Vagina (tissue), 2 donors: Measurements from ENCODE around the gene SSB. TPM values are rescaled to one million over a fixed set of nuclear protein-coding genes. Genes with fewer than 3 reads are reported as not detected.

Experiments
- DNase-seq, 2 donors: peaks; one replicate each; pipeline ENCODE4 v3.0.0-alpha.2; 2017; ENCODE audit errors: extremely low spot score in 2 of 2
- H3K27ac ChIP-seq: fragments of 200-600 bp; sonication (generic); one replicate; pipeline ENCODE4 v1.5.1; 2019
- H3K27me3 ChIP-seq: fragments of 200-600 bp; sonication (generic); one replicate; pipeline ENCODE4 v1.5.1; 2019
- H3K36me3 ChIP-seq, 2 donors: fragments of 200-600 bp; sonication (generic); one replicate each; pipeline ENCODE4 v1.5.1; 2017 to 2019
- H3K4me1 ChIP-seq: fragments of 200-600 bp; sonication (generic); one replicate; pipeline ENCODE4 v1.5.1; 2019
- H3K4me3 ChIP-seq, 2 donors: fragments of 200-600 bp; sonication (generic); 1 replicate in 1 of 2; 2 replicates in 1 of 2; pipeline ENCODE4 v1.5.1; 2016 to 2019
- H3K9me3 ChIP-seq: fragments of 200-600 bp; sonication (generic); one replicate; pipeline ENCODE4 v1.5.1; 2019
- CTCF ChIP-seq, 3 experiments: fragments of 450-650 bp in 2 of 3; fragments of 200-600 bp in 1 of 3; sonication (generic) in 1 of 3; IDR thresholded peaks; one replicate each; pipeline ENCODE4 v1.5.1; 2017 to 2019; ENCODE audit warnings: antibody characterized with exemption in 3 of 3, mild to moderate bottlenecking in 2 of 3, moderate library complexity in 2 of 3
- POLR2A ChIP-seq, 2 donors: fragments of 450-650 bp; IDR thresholded peaks; one replicate each; pipeline ENCODE4 v1.6.1; 2017; ENCODE audit warnings: antibody characterized with exemption in 2 of 2, mild to moderate bottlenecking in 2 of 2, moderate library complexity in 2 of 2
- POLR2AphosphoS5 ChIP-seq, 2 donors: sonication (generic); formaldehyde crosslinking; IDR thresholded peaks; one replicate each; pipeline ENCODE4 v1.9.0; 2017; ENCODE audit warnings: antibody characterized with exemption in 2 of 2, mild to moderate bottlenecking in 2 of 2, low read depth in 1 of 2; ENCODE audit not compliant: insufficient read depth in 1 of 2
- intact Hi-C: fragments of 100-400 bp; cut with DNase I; formaldehyde crosslinking; loops from one replicate; pipeline ENCODE4 v1.15.1; 2023
- total RNA-seq: library from RNA; depleted of rRNA; stranded (reverse); fragments of >200 nt; gene quantifications from one replicate; pipeline ENCODE4 v1.2.3, GENCODE V29; 2016

SSB gene
- total RNA-seq, 1 donor from 2014 or later: 47.1 TPM

DNA sequence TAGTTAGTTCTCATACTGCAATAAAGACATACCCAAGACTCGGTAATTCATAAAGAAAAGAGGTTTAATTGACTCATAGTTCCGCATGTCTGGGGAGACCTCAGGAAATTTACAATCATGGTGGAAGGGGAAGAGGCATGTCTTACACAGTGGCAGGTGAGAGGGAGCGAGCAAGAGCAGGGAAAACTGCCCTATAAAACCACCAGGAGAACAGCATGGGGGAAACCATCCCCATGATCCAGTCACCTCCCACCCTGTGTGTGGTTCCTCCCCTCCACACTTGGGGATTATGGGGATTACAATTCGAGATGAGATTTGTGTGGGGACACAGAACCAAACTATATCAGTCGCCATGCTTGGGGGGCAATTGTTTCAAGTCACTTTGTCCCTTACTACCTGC lies 1.1 kb upstream of the SSB start:
- Histone ChIP-seq H3K27me3 (no peaks in the 10 kb centered on the region), H3K4me3 (no peak overlapping the region), H3K4me1 (peaks cover 19% of the 10 kb centered on the region), H3K27ac (no peak overlapping the region), H3K36me3 (peaks cover 0 to 4% of the 10 kb centered on the region in 2 donors), H3K9me3 (no peaks in the 10 kb centered on the region)
- TF ChIP-seq POLR2A (IDR thresholded peaks at IDR 0.05) (no peak), CTCF (IDR thresholded peaks at IDR 0.05) (no peak), POLR2AphosphoS5 (IDR thresholded peaks at IDR 0.05; ENCODE audit: insufficient read depth in 1 of 2, low read depth in 1 of 2) (no peak)
- DNase-seq: no peak
- intact Hi-C loops: no loop called here

DNA sequence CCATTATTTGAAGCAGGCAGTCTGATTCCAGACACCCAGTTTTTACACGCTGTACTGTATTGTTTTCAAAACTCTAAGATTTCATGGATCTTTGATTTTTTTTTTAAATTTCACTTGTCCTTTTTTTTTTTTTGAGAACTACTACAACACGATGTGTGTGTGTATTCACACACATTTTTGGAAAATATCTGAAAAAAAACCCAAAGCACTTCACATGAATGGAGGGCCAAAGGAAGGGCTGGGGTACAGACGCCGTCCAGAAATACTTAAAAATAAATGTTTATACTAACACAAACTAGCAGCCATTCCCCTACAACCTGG lies 314 bp upstream of the SSB start:
- Histone ChIP-seq H3K9me3 (no peaks in the 10 kb centered on the region), H3K4me1 (peaks cover 23% of the 10 kb centered on the region), H3K27ac (peak overlapping the region; percentile 87), H3K36me3 (peaks cover 0 to 4% of the 10 kb centered on the region in 2 donors), H3K4me3 (peak overlapping the region; percentile 71 to 82), H3K27me3 (no peaks in the 10 kb centered on the region)
- TF ChIP-seq POLR2AphosphoS5 (IDR thresholded peaks at IDR 0.05; ENCODE audit: insufficient read depth in 1 of 2, low read depth in 1 of 2): no peak
- TF ChIP-seq CTCF (IDR thresholded peaks at IDR 0.05): no peak
- no peak for TF ChIP-seq POLR2A (IDR thresholded peaks at IDR 0.05)
- no peak for DNase-seq
- intact Hi-C loops: no loop called here

DNA sequence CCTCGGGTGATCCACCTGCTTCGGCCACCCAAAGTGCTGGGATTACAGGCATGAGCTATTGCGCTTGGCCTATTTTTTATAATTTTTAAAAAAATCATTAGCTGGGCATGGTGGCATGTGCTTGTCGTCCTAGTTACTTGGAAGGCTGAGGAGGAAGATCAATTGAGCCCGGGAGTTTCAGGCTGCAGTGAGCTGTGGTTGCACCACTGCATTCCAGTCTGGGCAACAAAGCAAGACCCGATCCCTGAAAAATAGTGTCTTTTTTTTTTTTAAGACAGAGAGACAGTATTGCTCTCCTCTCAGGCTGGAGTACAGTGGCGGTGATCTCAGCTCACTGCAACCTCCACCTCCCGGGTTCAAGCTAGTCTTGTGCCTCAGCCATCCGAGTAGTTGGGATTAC lies 4.8 kb downstream of the SSB start:
- no peak for DNase-seq
- peaks cover 0 to 31% of the 10 kb centered on the region in 2 donors for H3K36me3 ChIP-seq
- no peak for TF ChIP-seq POLR2AphosphoS5 (IDR thresholded peaks at IDR 0.05; ENCODE audit: insufficient read depth in 1 of 2, low read depth in 1 of 2)
- no peak for TF ChIP-seq CTCF (IDR thresholded peaks at IDR 0.05)
- TF ChIP-seq POLR2A (IDR thresholded peaks at IDR 0.05): no peak
- no peak overlapping the region for H3K4me3 ChIP-seq
- H3K27ac ChIP-seq: no peak overlapping the region
- no peaks in the 10 kb centered on the region for H3K9me3 ChIP-seq
- intact Hi-C loops: no loop called here
- no peaks in the 10 kb centered on the region for H3K27me3 ChIP-seq
- peaks cover 29% of the 10 kb centered on the region for H3K4me1 ChIP-seq

GRCh38 chr2:169806586-169806985 lies 7.9 kb downstream of the SSB start:
- DNase-seq: no peak
- Histone ChIP-seq H3K4me1 (peaks cover 10% of the 10 kb centered on the region), H3K4me3 (no peak overlapping the region), H3K27me3 (no peaks in the 10 kb centered on the region), H3K36me3 (peaks cover 0 to 59% of the 10 kb centered on the region in 2 donors), H3K9me3 (no peaks in the 10 kb centered on the region), H3K27ac (no peak overlapping the region)
- no peak for TF ChIP-seq POLR2AphosphoS5 (IDR thresholded peaks at IDR 0.05; ENCODE audit: insufficient read depth in 1 of 2, low read depth in 1 of 2)
- no peak for TF ChIP-seq POLR2A (IDR thresholded peaks at IDR 0.05)
- TF ChIP-seq CTCF (IDR thresholded peaks at IDR 0.05): no peak
- intact Hi-C loops: no loop called here

GRCh38 chr2:169808221-169808620 lies 9.6 kb downstream of the SSB start:
- H3K4me1 ChIP-seq: peaks cover 7% of the 10 kb centered on the region
- H3K27ac ChIP-seq: no peak overlapping the region
- intact Hi-C loops: no loop called here

More at GRCh38 chr2:169808221-169808620, 9.6 kb downstream of the SSB start:
- no peak overlapping the region for H3K4me3 ChIP-seq
- no peaks in the 10 kb centered on the region for H3K27me3 ChIP-seq
- H3K36me3 ChIP-seq: peaks cover 0 to 70% of the 10 kb centered on the region in 2 donors
- DNase-seq: no peak
- no peaks in the 10 kb centered on the region for H3K9me3 ChIP-seq
- TF ChIP-seq POLR2A (IDR thresholded peaks at IDR 0.05) (no peak), POLR2AphosphoS5 (IDR thresholded peaks at IDR 0.05; ENCODE audit: insufficient read depth in 1 of 2, low read depth in 1 of 2) (no peak), CTCF (IDR thresholded peaks at IDR 0.05) (no peak)
